A673 (cell line): ENCODE data around the gene TCF3.

Source experiments
- EZH2 ChIP-seq: fragments of 200-600 bp; sonication (generic); IDR thresholded peaks from 2 replicates; pipeline ENCODE4 v1.6.1; 2017; ENCODE audit warnings: borderline replicate concordance, low read depth, mild to moderate bottlenecking, mixed read lengths, antibody characterized with exemption, low read length; ENCODE audit not compliant: poor library complexity, severe bottlenecking
- TF ChIP-seq, protein P1 (sequence below): fragments of 300-800, 200-600 bp; sonication (generic); conservative IDR thresholded peaks from 2 replicates; pipeline ENCODE4 v1.5.1; 2017; ENCODE audit warnings: low read depth, mild to moderate bottlenecking, antibody characterized with exemption, low read length, moderate library complexity, mixed read lengths

DNA sequence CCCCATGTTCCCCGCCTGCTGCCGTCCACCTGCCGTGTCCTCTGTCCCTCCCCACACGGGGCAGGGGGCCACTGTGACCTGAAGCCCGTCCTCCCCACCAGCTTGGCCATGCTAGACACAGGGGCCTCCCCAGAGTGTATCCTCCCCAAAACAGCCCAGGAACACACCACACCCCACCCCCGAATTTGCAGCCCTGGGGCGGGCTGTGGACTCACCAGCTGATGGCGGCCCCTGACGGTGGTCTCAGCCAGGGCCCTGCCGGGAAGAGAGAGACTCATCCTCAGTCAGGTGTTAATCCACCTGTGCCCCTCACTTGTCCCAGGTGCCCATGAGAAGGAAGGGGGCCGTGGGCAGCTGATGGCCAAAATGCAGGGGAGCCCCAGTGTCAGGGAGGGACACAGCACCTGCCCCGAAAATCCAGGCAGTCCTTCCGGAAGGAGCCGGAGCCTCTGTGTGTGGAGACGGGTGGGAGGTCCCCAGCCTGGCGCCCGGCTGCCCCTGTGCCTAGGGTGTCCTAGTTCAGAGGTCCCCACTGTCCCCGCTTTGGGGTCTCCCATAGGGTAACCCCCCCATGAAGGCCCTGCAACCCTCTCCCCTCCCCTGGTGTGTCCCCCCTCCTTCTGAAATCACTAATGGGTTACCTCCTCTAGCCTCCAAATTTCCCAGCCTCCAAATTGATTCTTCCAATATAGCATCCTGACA lies 39.3 kb upstream of the TCF3 start:
- TF ChIP-seq, protein P1, sequence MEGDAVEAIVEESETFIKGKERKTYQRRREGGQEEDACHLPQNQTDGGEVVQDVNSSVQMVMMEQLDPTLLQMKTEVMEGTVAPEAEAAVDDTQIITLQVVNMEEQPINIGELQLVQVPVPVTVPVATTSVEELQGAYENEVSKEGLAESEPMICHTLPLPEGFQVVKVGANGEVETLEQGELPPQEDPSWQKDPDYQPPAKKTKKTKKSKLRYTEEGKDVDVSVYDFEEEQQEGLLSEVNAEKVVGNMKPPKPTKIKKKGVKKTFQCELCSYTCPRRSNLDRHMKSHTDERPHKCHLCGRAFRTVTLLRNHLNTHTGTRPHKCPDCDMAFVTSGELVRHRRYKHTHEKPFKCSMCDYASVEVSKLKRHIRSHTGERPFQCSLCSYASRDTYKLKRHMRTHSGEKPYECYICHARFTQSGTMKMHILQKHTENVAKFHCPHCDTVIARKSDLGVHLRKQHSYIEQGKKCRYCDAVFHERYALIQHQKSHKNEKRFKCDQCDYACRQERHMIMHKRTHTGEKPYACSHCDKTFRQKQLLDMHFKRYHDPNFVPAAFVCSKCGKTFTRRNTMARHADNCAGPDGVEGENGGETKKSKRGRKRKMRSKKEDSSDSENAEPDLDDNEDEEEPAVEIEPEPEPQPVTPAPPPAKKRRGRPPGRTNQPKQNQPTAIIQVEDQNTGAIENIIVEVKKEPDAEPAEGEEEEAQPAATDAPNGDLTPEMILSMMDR: no peak
- TF ChIP-seq EZH2: no peak
